OCI-LY3 (cell line): Measurements from ENCODE around the gene HIPK2.

Source experiments
- H2AFZ ChIP-seq: fragments of 200-600, 300-600 bp; shearing (Covaris generic); 2 replicates; pipeline ENCODE4 v1.6.0; 2014; ENCODE audit warnings: antibody characterized with exemption, low read depth, low read length
- H3K27ac ChIP-seq: fragments of 200-600, 300-600 bp; sonication (generic); 2 replicates; pipeline ENCODE4 v1.5.1; 2014; ENCODE audit warnings: mild to moderate bottlenecking, low read length, moderate library complexity, mixed read lengths
- H3K27me3 ChIP-seq: fragments of 200-600, 300-600 bp; sonication (generic); 2 replicates; pipeline ENCODE4 v1.6.1; 2014; ENCODE audit warnings: low read depth, low read length, mixed read lengths
- H3K36me3 ChIP-seq: fragments of 200-600, 300-600 bp; sonication (generic); replicated peaks from 2 replicates; pipeline ENCODE3; 2014; ENCODE audit warnings: low read depth, low read length, mixed read lengths
- H3K4me1 ChIP-seq: fragments of 300-600, 200-600 bp; sonication (generic); 2 replicates; pipeline ENCODE4 v1.6.1; 2014; ENCODE audit warnings: low read length, mixed read lengths
- H3K4me2 ChIP-seq: fragments of 200-600, 300-600 bp; sonication (generic); 2 replicates; pipeline ENCODE4 v1.6.1; 2014; ENCODE audit warnings: low read length, mixed read lengths
- H3K4me3 ChIP-seq: fragments of 300-600, 200-600 bp; sonication (generic); 2 replicates; pipeline ENCODE4 v1.5.1; 2014; ENCODE audit warnings: antibody characterized with exemption, mild to moderate bottlenecking, low read length, moderate library complexity
- H3K79me2 ChIP-seq: fragments of 300-600, 200-600 bp; shearing (Covaris generic); 2 replicates; pipeline ENCODE4 v1.6.1; 2014; ENCODE audit warnings: mild to moderate bottlenecking, low read length, mixed read lengths
- H3K9ac ChIP-seq: fragments of 300-600, 200-600 bp; shearing (Covaris generic); 2 replicates; pipeline ENCODE4 v1.6.0; 2014; ENCODE audit warnings: mild to moderate bottlenecking, low read length, moderate library complexity
- H3K9me3 ChIP-seq: fragments of 200-600, 300-600 bp; shearing (Covaris generic); 2 replicates; pipeline ENCODE4 v1.6.1; 2014; ENCODE audit warnings: low read length, mixed read lengths; ENCODE audit not compliant: insufficient read depth
- H4K20me1 ChIP-seq: fragments of 200-600, 300-600 bp; sonication (generic); 2 replicates; pipeline ENCODE4 v1.6.1; 2016; ENCODE audit warnings: low read length, mixed read lengths; ENCODE audit not compliant: insufficient read depth
- CTCF ChIP-seq: fragments of 200-600, 300-600 bp; sonication (generic); IDR thresholded peaks from 2 replicates; pipeline ENCODE4 v1.5.1; 2014; ENCODE audit warnings: antibody characterized with exemption, low read length, low read depth
- EZH2phosphoT487 ChIP-seq: fragments of 200-600 bp; shearing (Covaris generic); IDR thresholded peaks from 2 replicates; pipeline ENCODE4 v1.6.1; 2018; ENCODE audit warnings: antibody characterized with exemption, mixed run types, low read depth

The HIPK2 gene

GRCh38 chr7:139658908-139659675, 118.7 kb downstream of the HIPK2 start:
- Histone ChIP-seq H2AFZ (no peak overlapping the region), H3K4me1 (no peaks in the 10 kb centered on the region), H3K79me2 (no peaks in the 10 kb centered on the region), H3K4me2 (no peak overlapping the region), H3K27me3 (peaks cover 16% of the 10 kb centered on the region; the same call in 1 of the 2 replicates), H3K4me3 (no peak overlapping the region), H3K9ac (no peak overlapping the region), H3K9me3 (no peaks in the 10 kb centered on the region), H3K27ac (no peak overlapping the region), H3K36me3 (no peaks in the 10 kb centered on the region), H4K20me1 (no peaks in the 10 kb centered on the region)
- no peak for TF ChIP-seq CTCF
- no peak for TF ChIP-seq EZH2phosphoT487

DNA sequence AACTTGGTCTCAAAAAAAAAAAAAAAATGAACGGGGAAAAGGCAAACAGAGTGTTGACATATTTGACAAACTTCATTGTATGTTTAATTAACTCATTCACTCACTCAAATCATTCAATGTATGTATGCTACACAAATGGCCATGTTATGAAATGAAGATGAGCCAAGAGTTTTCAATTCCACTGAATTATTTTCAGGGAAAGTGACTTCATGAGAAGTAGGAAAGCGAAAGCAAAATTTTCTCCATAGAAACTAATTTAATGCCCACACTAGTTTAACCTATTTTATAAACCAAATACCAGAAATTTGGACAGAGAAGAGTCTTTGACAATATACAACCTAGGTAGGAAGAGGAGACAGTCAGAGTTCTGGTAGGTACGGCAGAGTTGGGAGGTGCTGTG, 119.5 kb downstream of the HIPK2 start:
- no peak for TF ChIP-seq CTCF
- no peak for TF ChIP-seq EZH2phosphoT487
- H3K9ac ChIP-seq = no peak overlapping the region
- H3K27ac ChIP-seq = no peak overlapping the region
- no peaks in the 10 kb centered on the region for H3K9me3 ChIP-seq
- H3K4me2 ChIP-seq = no peak overlapping the region
- no peaks in the 10 kb centered on the region for H3K36me3 ChIP-seq
- no peak overlapping the region for H2AFZ ChIP-seq
- peaks cover 16% of the 10 kb centered on the region; the same call in 1 of the 2 replicates for H3K27me3 ChIP-seq
- H3K79me2 ChIP-seq = no peaks in the 10 kb centered on the region
- H4K20me1 ChIP-seq = no peaks in the 10 kb centered on the region
- no peaks in the 10 kb centered on the region for H3K4me1 ChIP-seq
- H3K4me3 ChIP-seq = no peak overlapping the region

DNA sequence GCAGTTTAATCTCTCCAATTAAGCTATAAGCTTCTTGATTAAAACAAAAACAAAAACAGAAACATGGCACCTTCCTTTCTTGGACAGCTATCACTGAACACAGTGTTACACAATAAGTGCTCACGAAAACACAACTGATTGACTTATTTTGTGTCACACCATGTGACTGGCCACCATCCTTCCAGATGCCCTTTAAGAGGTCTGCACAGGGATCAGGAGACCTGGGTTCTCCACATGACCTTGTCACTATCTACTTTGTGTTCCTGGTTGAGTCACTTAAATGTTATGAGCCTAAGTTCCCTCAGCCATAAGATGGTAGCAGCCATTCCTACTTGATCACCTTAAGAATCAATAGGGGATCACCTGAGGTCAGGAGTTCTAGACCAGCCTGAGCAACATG, 120.1 kb downstream of the HIPK2 start:
- Histone ChIP-seq H3K27me3 (peaks cover 16% of the 10 kb centered on the region; the same call in 1 of the 2 replicates), H3K79me2 (no peaks in the 10 kb centered on the region), H3K4me1 (no peaks in the 10 kb centered on the region), H3K4me3 (no peak overlapping the region), H4K20me1 (no peaks in the 10 kb centered on the region), H2AFZ (no peak overlapping the region), H3K9me3 (no peaks in the 10 kb centered on the region), H3K27ac (no peak overlapping the region), H3K36me3 (no peaks in the 10 kb centered on the region), H3K4me2 (no peak overlapping the region), H3K9ac (no peak overlapping the region)
- no peak for TF ChIP-seq EZH2phosphoT487
- no peak for TF ChIP-seq CTCF

GRCh38 chr7:139656387-139656786, 121.4 kb downstream of the HIPK2 start:
- no peak for TF ChIP-seq CTCF
- Histone ChIP-seq H3K27ac (no peak overlapping the region), H3K4me3 (no peak overlapping the region), H3K79me2 (no peaks in the 10 kb centered on the region), H4K20me1 (no peaks in the 10 kb centered on the region), H3K9me3 (no peaks in the 10 kb centered on the region), H3K9ac (no peak overlapping the region), H2AFZ (no peak overlapping the region), H3K4me1 (no peaks in the 10 kb centered on the region), H3K4me2 (no peak overlapping the region), H3K27me3 (peaks cover 14% of the 10 kb centered on the region; the same call in 1 of the 2 replicates), H3K36me3 (no peaks in the 10 kb centered on the region)
